ENCODE measurements around the gene OPRM1.

OPRM1 gene

GRCh38 chr6:154230910-154231595 lies 192.0 kb downstream of the OPRM1 start:
- TF ChIP-seq CTCF (IDR thresholded peaks at IDR 0.05; ENCODE audit: control insufficient read depth, extremely low read depth, insufficient read depth): no peak
- DNase-seq (ENCODE audit: low read depth): no peak
- no peak overlapping the region for H3K4me3 ChIP-seq (ENCODE audit: low read depth, low read length)

GRCh38 chr6:154232013-154232910 lies 193.2 kb downstream of the OPRM1 start:
- no peak for TF ChIP-seq CTCF (IDR thresholded peaks at IDR 0.05; ENCODE audit: control insufficient read depth, extremely low read depth, insufficient read depth)
- no peak for DNase-seq (ENCODE audit: low read depth)
- no peak overlapping the region for H3K4me3 ChIP-seq (ENCODE audit: low read depth, low read length)

- DNase-seq (ENCODE audit: low read depth): no peak
- H3K4me3 ChIP-seq (ENCODE audit: low read depth, low read length): no peak overlapping the region
- no peak for TF ChIP-seq CTCF (IDR thresholded peaks at IDR 0.05; ENCODE audit: control insufficient read depth, extremely low read depth, insufficient read depth)
These were observed 194.3 kb downstream of the OPRM1 start for GRCh38 chr6:154233383-154233782.

- no peak overlapping the region for H3K4me3 ChIP-seq (ENCODE audit: low read depth, low read length)
- DNase-seq (ENCODE audit: low read depth): no peak
- no peak for TF ChIP-seq CTCF (IDR thresholded peaks at IDR 0.05; ENCODE audit: control insufficient read depth, extremely low read depth, insufficient read depth)
These were observed 195.2 kb downstream of the OPRM1 start for GRCh38 chr6:154234019-154234772.

GRCh38 chr6:154236646-154237301 lies 197.7 kb downstream of the OPRM1 start:
- H3K4me3 ChIP-seq (ENCODE audit: low read depth, low read length): no peak overlapping the region
- no peak for DNase-seq (ENCODE audit: low read depth)
- no peak for TF ChIP-seq CTCF (IDR thresholded peaks at IDR 0.05; ENCODE audit: control insufficient read depth, extremely low read depth, insufficient read depth)

GRCh38 chr6:154238831-154239230 lies 199.8 kb downstream of the OPRM1 start:
- no peak overlapping the region for H3K4me3 ChIP-seq (ENCODE audit: low read depth, low read length)
- no peak for TF ChIP-seq CTCF (IDR thresholded peaks at IDR 0.05; ENCODE audit: control insufficient read depth, extremely low read depth, insufficient read depth)
- DNase-seq (ENCODE audit: low read depth): no peak

All from LNCaP clone FGC (cell line).